Neural progenitor cell (in vitro differentiated cells): ENCODE data around the gene TNFRSF19. TPM values are rescaled to one million over a fixed set of nuclear protein-coding genes. Genes with fewer than 3 reads are reported as not detected.

Experiments
- DNase-seq: peaks from one replicate; pipeline ENCODE4 v3.0.0-alpha.2; 2016; ENCODE audit warnings: low spot score
- H2AFZ ChIP-seq: fragments of 200-600 bp; sonication (generic); replicated peaks from 2 replicates; pipeline ENCODE4 v1.6.1; 2016; ENCODE audit warnings: antibody characterized with exemption
- H3F3A ChIP-seq: fragments of 200-600 bp; sonication (generic); 2 replicates; pipeline ENCODE4 v1.6.1; 2016; ENCODE audit warnings: antibody characterized with exemption, low read depth
- H3K27ac ChIP-seq: fragments of 200-600 bp; sonication (generic); 2 replicates; pipeline ENCODE4 v1.5.1; 2016; ENCODE audit warnings: mild to moderate bottlenecking
- H3K27me3 ChIP-seq: fragments of 200-600 bp; sonication (generic); 2 replicates; pipeline ENCODE4 v1.6.1; 2016; ENCODE audit warnings: mild to moderate bottlenecking, moderate library complexity
- H3K36me3 ChIP-seq: fragments of 200-600 bp; sonication (generic); 2 replicates; pipeline ENCODE4 v1.5.1; 2016
- H3K4me1 ChIP-seq: fragments of 200-600 bp; sonication (generic); 2 replicates; pipeline ENCODE4 v1.6.1; 2016; ENCODE audit warnings: mixed run types
- H3K4me2 ChIP-seq: fragments of 200-600 bp; sonication (generic); 2 replicates; pipeline ENCODE4 v1.6.1; 2016
- H3K4me3 ChIP-seq: fragments of 200-600 bp; sonication (generic); 2 replicates; pipeline ENCODE4 v1.5.1; 2016
- H3K79me2 ChIP-seq: fragments of 200-600 bp; sonication (generic); 2 replicates; pipeline ENCODE4 v1.6.1; 2016; ENCODE audit warnings: low read depth
- H3K9ac ChIP-seq: fragments of 200-600 bp; sonication (generic); 2 replicates; pipeline ENCODE4 v1.6.1; 2016
- H3K9me3 ChIP-seq: fragments of 200-600 bp; sonication (generic); 2 replicates; pipeline ENCODE4 v1.5.1; 2016; ENCODE audit warnings: low read depth
- H4K20me1 ChIP-seq: fragments of 200-600 bp; sonication (generic); 2 replicates; pipeline ENCODE4 v1.6.1; 2016; ENCODE audit warnings: low read depth
- H3K27ac Mint-ChIP-seq: 3 replicates; pipeline ENCODE4 v1.8.0; 2021; ENCODE audit warnings: mixed read lengths
- H3K27me3 Mint-ChIP-seq: 2 replicates; pipeline ENCODE4 v1.8.0; 2022; ENCODE audit warnings: low read depth, mild to moderate bottlenecking, inconsistent platforms, moderate library complexity, mixed read lengths; ENCODE audit not compliant: insufficient read depth
- H3K36me3 Mint-ChIP-seq: 3 replicates; pipeline ENCODE4 v1.8.0; 2021; ENCODE audit warnings: mixed read lengths
- H3K4me1 Mint-ChIP-seq: 3 replicates; pipeline ENCODE4 v1.8.0; 2021; ENCODE audit warnings: mixed read lengths
- H3K4me3 Mint-ChIP-seq: 3 replicates; pipeline ENCODE4 v1.8.0; 2021; ENCODE audit warnings: mild to moderate bottlenecking, moderate library complexity, mixed read lengths
- H3K9me3 Mint-ChIP-seq: 3 replicates; pipeline ENCODE4 v1.8.0; 2020; ENCODE audit warnings: mixed read lengths
- CTCF ChIP-seq: fragments of 200-600 bp; sonication (generic); IDR thresholded peaks from 2 replicates; pipeline ENCODE4 v1.5.1; 2017; ENCODE audit warnings: antibody characterized with exemption, mild to moderate bottlenecking
- EZH2 ChIP-seq: fragments of 200-600 bp; sonication (generic); IDR thresholded peaks from 2 replicates; pipeline ENCODE4 v1.6.1; 2017; ENCODE audit warnings: antibody characterized with exemption, mild to moderate bottlenecking, moderate library complexity
- EZH2phosphoT487 ChIP-seq: fragments of 200-600 bp; sonication (generic); IDR thresholded peaks from 2 replicates; pipeline ENCODE4 v1.6.1; 2017; ENCODE audit warnings: antibody characterized with exemption
- total RNA-seq: library from RNA; depleted of rRNA; stranded (reverse); fragments of >200 nt; gene quantifications from 2 replicates; pipeline ENCODE4 v1.2.3, GENCODE V29; 2015; ENCODE audit warnings: low replicate concordance

The TNFRSF19 gene
- total RNA-seq, 1 donor from 2014 or later, result 31.7 TPM

GRCh38 chr13:23644126-23644419 is 73.9 kb downstream of the TNFRSF19 start:
- no peaks in the 10 kb centered on the region for H4K20me1 ChIP-seq
- Mint-ChIP-seq H3K4me3 (no peak overlapping the region), H3K27ac (no peak overlapping the region), H3K9me3 (no peaks in the 10 kb centered on the region), H3K27me3 (no peaks in the 10 kb centered on the region), H3K36me3 (peaks cover 29% of the 10 kb centered on the region), H3K4me1 (peaks cover 7% of the 10 kb centered on the region)
- no peaks in the 10 kb centered on the region for H3F3A ChIP-seq
- no peaks in the 10 kb centered on the region for H3K36me3 ChIP-seq
- TF ChIP-seq EZH2 (no peak), CTCF (no peak), EZH2phosphoT487 (no peak)
- DNase-seq, result no peak
- no peak overlapping the region for H3K9ac ChIP-seq
- H3K4me1 ChIP-seq, result peaks cover 7% of the 10 kb centered on the region
- H3K9me3 ChIP-seq, result no peaks in the 10 kb centered on the region
- no peak overlapping the region for H3K27ac ChIP-seq
- H3K4me2 ChIP-seq, result no peak overlapping the region
- no peaks in the 10 kb centered on the region for H3K27me3 ChIP-seq
- no peak overlapping the region for H3K4me3 ChIP-seq
- peaks cover 5% of the 10 kb centered on the region for H3K79me2 ChIP-seq
- no peak overlapping the region for H2AFZ ChIP-seq

GRCh38 chr13:23644527-23645138 is 74.4 kb downstream of the TNFRSF19 start:
- Histone ChIP-seq H3K27me3 (no peaks in the 10 kb centered on the region), H3K27ac (no peak overlapping the region), H3K9ac (no peak overlapping the region), H3K36me3 (no peaks in the 10 kb centered on the region), H3K4me1 (peaks cover 3% of the 10 kb centered on the region), H3F3A (no peaks in the 10 kb centered on the region), H3K4me3 (no peak overlapping the region), H3K79me2 (peaks cover 5% of the 10 kb centered on the region), H4K20me1 (no peaks in the 10 kb centered on the region), H3K9me3 (no peaks in the 10 kb centered on the region), H3K4me2 (no peak overlapping the region), H2AFZ (no peak overlapping the region)
- no peak for TF ChIP-seq EZH2phosphoT487
- no peak for TF ChIP-seq CTCF
- no peak for TF ChIP-seq EZH2
- peaks cover 29% of the 10 kb centered on the region for H3K36me3 Mint-ChIP-seq
- H3K9me3 Mint-ChIP-seq, result no peaks in the 10 kb centered on the region
- H3K4me3 Mint-ChIP-seq, result no peak overlapping the region
- DNase-seq, result no peak
- H3K4me1 Mint-ChIP-seq, result peaks cover 7% of the 10 kb centered on the region
- H3K27me3 Mint-ChIP-seq, result no peaks in the 10 kb centered on the region
- H3K27ac Mint-ChIP-seq, result no peak overlapping the region

GRCh38 chr13:23645851-23646250 is 75.6 kb downstream of the TNFRSF19 start:
- Histone ChIP-seq H3K4me3 (no peak overlapping the region), H3F3A (no peaks in the 10 kb centered on the region), H3K4me2 (no peak overlapping the region), H3K27me3 (no peaks in the 10 kb centered on the region), H3K4me1 (no peaks in the 10 kb centered on the region), H3K79me2 (peaks cover 5% of the 10 kb centered on the region), H3K9me3 (no peaks in the 10 kb centered on the region), H3K36me3 (no peaks in the 10 kb centered on the region), H2AFZ (no peak overlapping the region), H4K20me1 (no peaks in the 10 kb centered on the region), H3K9ac (no peak overlapping the region), H3K27ac (no peak overlapping the region)
- peaks cover 3% of the 10 kb centered on the region for H3K27me3 Mint-ChIP-seq
- peaks cover 26% of the 10 kb centered on the region for H3K36me3 Mint-ChIP-seq
- no peak for TF ChIP-seq CTCF
- no peak for TF ChIP-seq EZH2
- TF ChIP-seq EZH2phosphoT487, result no peak
- DNase-seq, result no peak
- H3K4me1 Mint-ChIP-seq, result peaks cover 5% of the 10 kb centered on the region
- no peak overlapping the region for H3K4me3 Mint-ChIP-seq
- no peak overlapping the region for H3K27ac Mint-ChIP-seq
- no peaks in the 10 kb centered on the region for H3K9me3 Mint-ChIP-seq
